ENCODE results near the gene GABRG3. TPM values are rescaled to one million over a fixed set of nuclear protein-coding genes. Genes with fewer than 3 reads are reported as not detected.
"Not testable (repeated sequence)": the region's sequence is repeated elsewhere in the genome, so short reads cannot be mapped to it uniquely, and the experiment has no call there.

The GABRG3 gene
- total RNA-seq, 1 donor from 2014 or later, result not detected

DNA sequence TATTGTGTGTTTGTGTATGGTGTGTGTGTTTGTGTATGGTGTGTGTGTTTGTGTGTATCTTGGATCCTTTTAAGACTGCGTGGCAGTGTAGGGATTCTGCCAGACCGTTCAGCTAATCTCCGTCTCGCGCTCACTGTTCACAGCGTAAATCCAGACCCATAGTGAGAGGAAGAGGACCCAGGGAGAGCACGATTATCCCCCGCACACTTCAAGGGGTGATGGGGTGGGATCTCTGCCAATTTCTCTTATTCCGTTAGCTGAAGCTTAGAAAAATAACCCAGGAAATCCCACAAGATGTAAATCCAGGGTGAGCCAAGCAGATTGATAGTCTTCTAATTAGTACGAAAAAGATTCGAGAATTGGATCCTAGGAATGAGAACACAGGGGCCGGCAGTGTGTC, 381.2 kb downstream of the GABRG3 start:
- intact Hi-C loops (cut with DNase I), result loop anchor here (10.0 kb wide), 1 partner anchor 457 kb away; no protein-coding TSS in a partner anchor
- ATAC-seq (no peak), DNase-seq (ENCODE audit: missing footprints) (no peak)

DNA sequence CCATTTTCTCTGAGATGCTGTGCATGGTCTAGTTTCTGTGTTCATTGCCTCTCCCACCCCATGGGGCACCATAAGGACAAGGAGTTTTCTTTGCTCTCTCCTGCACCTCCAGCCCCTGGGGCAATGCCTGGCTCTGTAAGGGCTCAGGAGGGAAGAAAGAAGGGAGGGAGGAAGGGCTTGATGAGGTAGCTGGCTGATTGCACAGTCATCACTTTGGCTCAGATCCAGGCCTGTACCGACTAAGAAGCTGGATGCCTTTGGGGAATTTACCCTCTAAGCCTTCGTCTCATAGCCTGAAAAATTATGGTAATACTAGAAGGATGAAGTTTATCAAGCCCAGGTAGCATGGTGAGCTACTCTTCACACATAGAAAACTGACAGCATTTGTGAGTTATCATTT, 382.9 kb downstream of the GABRG3 start:
- intact Hi-C loops (cut with DNase I), result loop anchor here (10.0 kb wide), 1 partner anchor 459 kb away; no protein-coding TSS in a partner anchor
- ATAC-seq, result no peak
- no peak for DNase-seq (ENCODE audit: missing footprints)

DNA sequence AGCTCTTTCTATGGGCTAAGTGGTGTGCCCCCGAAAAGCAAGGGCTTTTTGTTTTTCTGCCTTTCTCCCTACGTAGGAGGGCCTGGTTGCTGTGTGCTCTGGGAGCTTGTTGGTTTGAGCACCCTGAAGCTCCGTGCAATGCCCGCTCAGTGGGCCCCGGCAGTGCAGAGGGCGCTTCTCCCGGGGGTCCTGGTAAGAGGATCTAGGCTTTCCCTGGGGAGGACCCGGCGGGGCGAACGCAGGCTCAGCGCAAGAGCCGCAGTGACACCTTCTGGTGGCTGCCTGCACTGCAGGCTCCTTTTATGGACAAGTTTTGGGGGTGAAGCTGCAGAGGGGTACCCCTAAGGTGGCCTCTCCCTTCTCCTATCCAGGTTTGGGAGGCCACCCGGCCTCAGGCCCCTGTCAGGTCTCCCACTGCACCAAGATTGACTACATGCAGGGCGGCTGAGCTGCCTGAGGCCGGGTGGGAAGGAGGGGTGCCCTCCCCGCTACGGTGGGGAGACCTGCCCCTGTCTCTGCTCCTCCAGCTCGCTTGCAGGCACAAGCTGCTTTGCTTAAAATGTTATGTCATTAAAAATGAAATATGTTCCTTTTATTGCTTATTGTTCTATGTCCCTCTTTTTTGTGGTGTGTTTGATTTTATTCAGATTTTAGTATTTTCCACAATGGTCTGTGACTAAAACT, 387.9 kb downstream of the GABRG3 start:
- ATAC-seq (no peak), DNase-seq (ENCODE audit: missing footprints) (no peak)
- intact Hi-C loops (cut with DNase I), result loop anchor here (10.0 kb wide), 1 partner anchor 464 kb away; no protein-coding TSS in a partner anchor

DNA sequence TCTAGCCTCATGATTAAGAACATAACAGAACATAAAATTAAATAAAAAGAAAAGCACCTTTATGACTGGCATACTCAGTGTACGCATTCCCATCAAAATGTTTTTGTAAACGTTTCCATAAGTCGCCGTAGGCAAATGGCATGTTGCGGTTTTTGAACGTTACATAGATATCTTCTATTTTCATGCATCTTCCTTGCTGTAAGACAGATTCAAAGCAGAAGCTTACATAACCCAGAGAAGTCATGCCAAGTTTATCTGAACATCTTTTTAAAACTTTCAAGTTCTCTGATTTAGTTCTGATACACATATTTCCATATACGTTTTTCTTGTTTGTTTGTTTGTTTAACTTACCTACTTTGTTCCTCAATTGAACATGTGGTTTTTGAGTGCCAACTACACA, 388.6 kb downstream of the GABRG3 start:
- intact Hi-C loops (cut with DNase I), result loop anchor here (10.0 kb wide), 1 partner anchor 465 kb away; no protein-coding TSS in a partner anchor
- no peak for ATAC-seq
- no peak for DNase-seq (ENCODE audit: missing footprints)

DNA sequence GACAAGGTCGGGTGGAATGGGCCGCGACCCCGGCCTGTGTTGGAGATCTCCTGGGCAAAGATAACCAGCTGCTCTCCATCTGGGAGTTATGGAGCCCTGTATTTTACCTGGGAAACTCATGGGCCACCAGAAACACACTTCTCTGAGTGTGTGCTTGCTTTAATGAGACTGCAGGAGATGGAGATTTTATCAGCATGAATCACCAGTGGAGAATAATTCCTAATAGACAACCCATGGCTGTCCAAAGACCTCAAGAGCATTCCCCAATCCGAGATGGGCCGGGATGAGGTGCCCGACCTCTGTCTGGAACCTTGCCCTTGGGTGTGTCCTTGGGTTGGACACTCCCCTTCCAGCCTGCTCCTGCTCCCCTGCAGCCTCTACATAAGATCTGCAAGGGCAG, 389.3 kb downstream of the GABRG3 start:
- no peak for ATAC-seq
- intact Hi-C loops (cut with DNase I), result no loop called here
- no peak for DNase-seq (ENCODE audit: missing footprints)

DNA sequence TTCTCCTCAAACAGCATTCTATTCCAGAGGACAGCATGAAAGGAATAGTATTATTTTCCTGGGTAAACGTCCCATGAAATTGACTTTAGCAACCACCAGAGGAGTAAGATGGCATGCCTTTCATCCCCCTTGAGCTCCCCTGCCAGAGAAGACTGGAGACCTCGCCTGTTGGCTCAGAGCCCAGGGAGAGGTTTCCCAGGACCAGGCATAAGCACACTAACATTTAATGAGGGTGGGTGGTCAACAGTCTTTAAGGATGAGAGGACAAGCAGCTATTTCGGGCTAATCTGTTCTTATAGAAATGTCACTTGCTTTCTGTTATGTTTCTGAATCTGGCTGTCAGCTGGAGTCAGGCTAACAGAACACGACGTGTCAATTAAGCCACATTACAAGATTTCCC, 390.5 kb downstream of the GABRG3 start:
- no peak for DNase-seq (ENCODE audit: missing footprints)
- no peak for ATAC-seq
- intact Hi-C loops (cut with DNase I), result no loop called here

GRCh38 chr15:27365456-27365855, 394.5 kb downstream of the GABRG3 start:
- intact Hi-C loops (cut with DNase I), result no loop called here
- DNase-seq (ENCODE audit: missing footprints) (no peak), ATAC-seq (no peak)

DNA sequence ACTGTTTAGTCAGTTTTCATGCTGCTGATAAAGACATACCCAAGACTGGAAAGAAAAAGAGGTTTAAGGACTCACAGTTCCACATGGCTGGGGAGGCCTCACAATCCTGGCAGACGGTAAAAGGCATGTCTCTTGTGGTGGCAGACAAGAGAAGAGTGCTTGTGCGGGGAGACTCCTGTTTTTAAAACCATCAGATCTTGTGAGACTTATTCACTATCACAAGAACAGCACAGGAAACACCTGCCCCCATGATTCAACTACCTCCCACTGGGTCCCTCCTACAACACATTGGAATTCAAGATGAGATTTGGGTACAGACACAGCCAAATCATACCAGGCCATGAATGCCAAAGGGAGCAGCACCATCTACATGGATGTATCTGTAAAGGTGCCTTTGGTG, 406.4 kb downstream of the GABRG3 start:
- ATAC-seq; intact Hi-C loops (cut with DNase I); DNase-seq (ENCODE audit: missing footprints): not testable (repeated sequence)

GRCh38 chr15:27382361-27383025, 411.5 kb downstream of the GABRG3 start:
- DNase-seq (ENCODE audit: missing footprints) (no peak), ATAC-seq (no peak)
- intact Hi-C loops (cut with DNase I), result no loop called here

DNA sequence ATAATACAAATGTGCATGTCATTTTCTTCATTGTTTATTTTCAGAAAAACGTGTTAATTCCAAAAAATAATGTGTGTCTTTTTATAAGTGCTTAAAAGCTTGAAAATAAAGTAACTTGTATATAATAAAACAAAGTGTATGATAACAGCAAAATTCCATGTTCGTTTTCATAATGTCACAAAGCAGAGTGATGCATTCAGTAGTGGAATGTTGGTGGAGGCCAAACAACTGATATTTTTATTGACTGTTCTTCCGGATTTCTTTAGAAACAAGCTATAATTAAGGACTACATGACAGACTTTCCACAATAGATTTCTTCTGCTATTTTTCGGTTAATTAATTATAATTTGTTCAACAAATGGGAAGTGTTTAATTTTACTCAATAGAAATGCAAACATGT, 412.7 kb downstream of the GABRG3 start:
- intact Hi-C loops (cut with DNase I), result no loop called here
- no peak for DNase-seq (ENCODE audit: missing footprints)
- no peak for ATAC-seq

GRCh38 chr15:27392163-27392562, 421.2 kb downstream of the GABRG3 start:
- intact Hi-C loops (cut with DNase I), result no loop called here
- DNase-seq (ENCODE audit: missing footprints) (no peak), ATAC-seq (no peak)

- no peak for ATAC-seq
- no peak for DNase-seq (ENCODE audit: missing footprints)
- intact Hi-C loops (cut with DNase I), result no loop called here
Observed at GRCh38 chr15:27396521-27396920, 425.5 kb downstream of the GABRG3 start.

DNA sequence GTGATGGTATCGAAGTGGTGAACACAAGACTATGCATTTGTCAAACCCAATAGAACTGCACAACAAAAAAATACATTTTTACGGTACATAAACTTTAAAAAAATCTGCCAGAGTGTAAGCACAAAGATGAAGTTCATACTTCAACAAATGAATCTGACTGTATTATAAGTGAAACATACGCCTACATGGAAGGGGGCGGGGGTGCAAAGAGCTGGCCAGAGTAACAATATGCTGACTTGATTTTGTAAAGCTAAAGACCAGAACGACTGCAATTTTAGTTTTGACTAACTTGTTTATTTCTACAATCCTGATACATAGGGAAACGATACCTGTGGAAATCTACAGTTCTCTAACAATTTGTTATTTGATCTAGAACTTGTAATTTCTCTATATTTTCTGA, 426.0 kb downstream of the GABRG3 start:
- intact Hi-C loops (cut with DNase I), result no loop called here
- ATAC-seq, result no peak
- peak; percentile 53 for DNase-seq (ENCODE audit: missing footprints)

DNA sequence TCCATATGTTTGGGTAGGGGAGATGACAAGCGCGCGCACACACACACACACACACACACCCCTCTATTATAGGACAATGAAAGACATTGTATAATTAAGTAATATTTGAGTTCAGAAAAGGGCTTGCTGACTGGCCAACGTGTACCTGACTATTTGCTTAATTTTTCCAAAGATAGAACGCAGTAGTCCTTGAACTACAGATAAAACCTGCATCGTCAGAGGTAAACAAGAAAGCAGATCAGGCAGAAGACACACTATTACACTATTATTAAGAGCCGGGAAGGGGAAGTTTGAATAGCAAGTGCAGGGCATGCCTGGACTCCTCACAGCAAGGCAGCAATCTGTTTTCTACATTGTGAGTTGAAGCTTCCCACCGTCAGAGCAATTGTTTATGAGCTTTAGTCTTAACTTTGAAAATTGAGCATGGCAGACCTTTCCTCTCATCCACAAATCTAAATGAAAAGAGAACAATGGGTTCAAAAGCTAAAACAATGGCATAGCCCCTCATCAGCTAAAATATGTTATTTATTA, 427.7 kb downstream of the GABRG3 start:
- intact Hi-C loops (cut with DNase I), result no loop called here
- DNase-seq (ENCODE audit: missing footprints), result no peak
- no peak for ATAC-seq

DNA sequence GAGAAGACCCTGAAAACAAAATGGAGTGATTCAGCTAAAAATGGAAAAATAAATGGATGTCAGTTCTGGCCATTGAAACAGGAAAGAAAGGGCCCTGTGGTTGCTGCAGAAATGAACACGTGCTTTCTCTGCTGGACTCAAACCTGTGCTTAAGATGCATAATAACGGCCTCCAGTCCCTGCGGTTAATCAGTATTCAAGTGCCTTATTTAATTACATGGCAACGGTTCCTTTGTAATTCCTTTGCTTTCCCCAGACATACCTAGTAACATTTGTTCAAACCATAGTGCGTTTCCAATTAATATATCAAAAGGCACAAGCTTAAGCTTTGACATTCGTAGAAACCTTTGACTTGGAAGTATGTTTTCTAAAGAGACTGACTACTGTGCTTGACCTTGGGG, 428.3 kb downstream of the GABRG3 start:
- DNase-seq (ENCODE audit: missing footprints), result no peak
- no peak for ATAC-seq
- intact Hi-C loops (cut with DNase I), result no loop called here

- intact Hi-C loops (cut with DNase I), result no loop called here
- no peak for DNase-seq (ENCODE audit: missing footprints)
- no peak for ATAC-seq
Observed at GRCh38 chr15:27401471-27401870, 430.5 kb downstream of the GABRG3 start.

DNA sequence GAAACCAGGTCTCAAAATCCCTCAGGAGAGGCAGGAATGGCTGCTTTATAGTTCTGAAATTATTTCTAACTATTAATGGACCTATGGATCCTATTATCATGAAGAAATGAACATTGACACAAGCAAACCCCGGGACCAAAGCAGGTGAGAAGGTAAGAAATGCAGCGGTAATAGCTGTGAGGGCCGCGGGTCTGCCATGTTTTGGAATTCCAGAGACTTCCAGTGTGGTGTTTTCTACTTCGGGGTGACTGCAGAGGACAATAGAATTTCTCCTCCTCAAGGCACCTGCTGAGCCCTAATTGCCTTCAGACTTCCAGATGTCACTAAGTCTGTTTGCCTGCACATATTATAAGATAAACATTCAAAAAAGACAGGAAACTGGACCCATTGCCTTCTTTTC, 437.4 kb downstream of the GABRG3 start:
- DNase-seq (ENCODE audit: missing footprints), result no peak

GRCh38 chr15:27410996-27411605, 440.1 kb downstream of the GABRG3 start:
- DNase-seq (ENCODE audit: missing footprints) (no peak), ATAC-seq (no peak)
- intact Hi-C loops (cut with DNase I), result no loop called here

More for the DNA sequence above, 437.4 kb downstream of the GABRG3 start:
- no peak for ATAC-seq
- intact Hi-C loops (cut with DNase I), result no loop called here

DNA sequence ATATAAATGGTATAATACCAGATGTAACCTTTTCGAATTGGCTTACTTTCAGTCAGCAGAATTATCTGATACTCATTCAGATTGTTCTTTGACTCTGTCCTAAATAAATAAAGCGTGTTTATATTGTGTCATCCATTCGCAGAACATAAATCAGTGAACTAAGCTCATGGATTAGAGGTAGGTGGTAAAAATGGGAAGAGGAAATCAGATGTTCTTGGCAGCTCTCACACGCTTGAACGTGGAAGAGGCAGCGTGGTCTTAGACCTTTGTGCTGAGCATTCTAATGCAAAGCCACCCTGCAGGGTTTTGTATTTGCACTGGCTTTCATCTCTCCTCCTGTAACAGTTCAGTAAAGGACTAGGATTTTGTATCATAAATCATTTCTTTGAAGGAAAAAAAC, 441.4 kb downstream of the GABRG3 start:
- DNase-seq (ENCODE audit: missing footprints) (no peak), ATAC-seq (no peak)
- intact Hi-C loops (cut with DNase I), result no loop called here

All from Right ventricle myocardium inferior (tissue), 1 donor.